GM18858 (cell line): Measurements from ENCODE around the gene SUPT3H.

ENCODE experiments used
- ATAC-seq: cut with Tn5 transposase; IDR thresholded peaks from one replicate; pipeline ENCODE4 v1.9.1; 2021; ENCODE audit not compliant: unreplicated experiment

SUPT3H gene

GRCh38 chr6:44966449-44967092 lies 411.2 kb downstream of the SUPT3H start:
- no peak for ATAC-seq

DNA sequence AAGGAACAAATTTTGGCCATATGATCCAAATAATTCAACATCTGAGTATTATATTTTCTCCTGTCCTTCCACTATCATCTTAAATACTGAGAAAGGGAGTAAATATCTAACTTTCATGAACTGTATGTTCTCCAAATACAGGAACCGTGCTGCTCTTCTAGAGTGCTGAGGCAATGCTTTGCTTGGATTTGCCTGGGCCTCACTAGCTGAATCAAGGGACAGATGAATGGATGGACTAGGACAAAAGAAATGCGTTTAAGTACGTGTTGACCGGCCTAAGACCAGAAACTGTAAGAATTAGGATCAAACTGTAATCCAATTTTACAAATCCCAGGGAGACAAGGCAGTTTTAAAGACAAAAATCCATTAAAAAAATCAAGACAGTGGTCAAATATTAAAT lies 412.0 kb downstream of the SUPT3H start:
- ATAC-seq = no peak

DNA sequence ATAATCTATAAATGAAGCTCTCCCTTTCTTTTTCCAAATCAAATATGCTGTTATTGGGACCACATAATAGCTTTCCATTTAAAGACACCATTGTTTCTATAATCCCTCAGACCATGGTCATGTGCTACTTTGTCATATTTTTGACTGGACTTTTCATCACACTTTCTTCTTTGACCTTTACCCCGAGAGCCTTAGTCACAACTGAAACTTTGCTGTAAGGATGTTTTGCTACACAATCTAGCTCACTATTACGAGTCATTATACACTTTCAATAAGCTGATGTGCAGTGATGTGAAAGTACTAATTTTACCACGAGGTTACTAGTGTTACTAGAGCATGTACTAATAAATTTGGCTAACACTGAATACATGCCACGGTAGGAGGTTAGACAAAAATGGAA lies 416.8 kb downstream of the SUPT3H start:
- ATAC-seq = no peak

DNA sequence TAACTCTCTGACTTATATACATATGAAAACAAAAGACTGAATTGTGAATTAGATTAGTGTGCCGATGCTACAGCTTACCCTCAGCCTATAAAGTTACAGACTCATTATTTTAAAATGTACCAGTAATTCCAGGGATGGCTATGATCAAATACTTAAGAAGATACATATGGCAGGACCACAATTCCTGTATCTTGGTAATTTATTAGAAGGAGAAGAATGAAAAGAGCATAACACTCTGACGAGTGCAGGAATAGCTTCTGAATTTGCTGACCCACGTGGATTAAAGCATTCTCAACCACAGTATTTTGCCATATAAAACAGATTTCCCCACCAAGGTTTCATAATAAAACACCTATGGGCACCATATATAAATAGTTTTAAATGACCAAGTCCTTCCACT lies 418.1 kb downstream of the SUPT3H start:
- no peak for ATAC-seq

DNA sequence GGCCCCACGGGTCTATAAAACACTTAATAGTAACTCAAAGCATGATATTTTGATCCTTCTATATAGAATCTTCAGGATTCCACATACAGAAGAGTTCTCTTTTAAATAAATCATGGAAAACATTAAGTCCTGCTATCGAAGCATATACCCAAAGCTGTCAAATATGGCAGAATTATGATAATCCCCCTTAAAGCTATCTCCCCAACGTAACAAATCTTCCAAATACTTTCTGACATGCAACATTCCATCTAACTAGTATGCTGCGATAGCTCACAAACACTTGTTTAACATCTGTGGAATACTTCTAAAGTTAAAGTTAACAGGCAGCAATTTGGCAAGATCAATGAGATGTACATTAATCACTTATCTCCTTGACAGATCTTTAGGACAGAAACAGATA lies 420.6 kb downstream of the SUPT3H start:
- no peak for ATAC-seq

DNA sequence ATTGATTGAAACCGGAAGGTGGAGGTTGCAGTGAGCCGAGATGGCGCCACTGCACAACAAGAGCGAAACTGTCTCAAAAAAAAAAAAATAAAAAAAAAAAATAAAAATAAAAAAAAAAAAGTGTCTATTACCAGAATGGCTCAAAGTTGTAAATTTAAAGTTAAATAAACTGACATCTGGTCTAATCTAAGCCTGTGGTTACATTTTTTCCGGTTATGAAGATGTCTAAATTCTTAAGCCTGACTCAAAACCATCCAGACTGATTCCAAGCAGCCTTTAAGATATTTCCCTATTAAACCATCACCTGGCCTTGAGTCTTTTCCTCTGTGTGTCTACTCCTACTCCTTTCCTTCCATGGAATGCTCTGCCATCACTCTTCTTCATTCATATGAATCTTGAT lies 421.3 kb downstream of the SUPT3H start:
- no peak for ATAC-seq

DNA sequence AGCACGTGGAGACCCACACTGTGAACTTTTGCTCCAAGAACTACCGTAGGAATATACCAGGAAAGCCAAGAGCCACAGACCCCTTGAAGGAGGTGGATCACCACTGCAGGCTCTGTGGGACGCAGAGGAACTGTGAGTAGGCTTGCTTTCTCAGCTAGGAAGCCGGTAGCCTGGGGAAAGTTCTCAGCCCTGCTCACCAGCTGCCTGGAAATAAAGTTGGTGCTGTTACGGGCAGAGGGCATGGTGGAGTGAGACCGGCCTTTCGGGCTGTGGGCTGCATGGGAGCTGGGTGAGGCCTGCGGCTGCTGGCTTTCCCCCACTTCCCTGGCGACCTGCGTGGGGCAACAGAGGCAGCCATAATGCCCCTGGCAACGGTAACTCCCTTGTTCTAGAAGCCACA lies 422.6 kb downstream of the SUPT3H start:
- ATAC-seq = no peak

- no peak for ATAC-seq
Observed at GRCh38 chr6:44954281-44954680, 423.5 kb downstream of the SUPT3H start.

DNA sequence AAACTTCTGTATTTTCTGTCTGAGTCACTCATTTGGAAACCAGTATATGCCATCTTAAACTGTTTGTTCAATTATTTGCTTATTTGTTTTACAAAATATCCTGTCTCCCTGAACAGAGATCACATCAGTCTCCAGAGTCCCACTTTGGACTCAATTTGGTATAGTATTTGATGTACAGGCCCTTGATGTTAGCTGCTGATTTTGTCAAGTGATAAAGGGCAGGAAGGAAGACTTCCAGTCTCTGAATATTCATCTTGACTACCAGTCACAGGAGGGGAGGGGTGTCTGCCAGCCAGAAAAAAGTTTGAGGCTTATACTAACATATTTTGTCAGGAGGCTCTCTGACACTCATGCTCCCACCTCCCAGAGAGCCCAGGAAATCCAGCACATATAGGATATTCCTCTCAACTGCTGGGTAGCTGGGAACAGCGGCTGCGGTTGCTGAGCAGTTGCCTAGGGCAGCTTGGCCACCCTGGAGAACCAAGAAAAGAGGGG lies 426.4 kb downstream of the SUPT3H start:
- no peak for ATAC-seq

DNA sequence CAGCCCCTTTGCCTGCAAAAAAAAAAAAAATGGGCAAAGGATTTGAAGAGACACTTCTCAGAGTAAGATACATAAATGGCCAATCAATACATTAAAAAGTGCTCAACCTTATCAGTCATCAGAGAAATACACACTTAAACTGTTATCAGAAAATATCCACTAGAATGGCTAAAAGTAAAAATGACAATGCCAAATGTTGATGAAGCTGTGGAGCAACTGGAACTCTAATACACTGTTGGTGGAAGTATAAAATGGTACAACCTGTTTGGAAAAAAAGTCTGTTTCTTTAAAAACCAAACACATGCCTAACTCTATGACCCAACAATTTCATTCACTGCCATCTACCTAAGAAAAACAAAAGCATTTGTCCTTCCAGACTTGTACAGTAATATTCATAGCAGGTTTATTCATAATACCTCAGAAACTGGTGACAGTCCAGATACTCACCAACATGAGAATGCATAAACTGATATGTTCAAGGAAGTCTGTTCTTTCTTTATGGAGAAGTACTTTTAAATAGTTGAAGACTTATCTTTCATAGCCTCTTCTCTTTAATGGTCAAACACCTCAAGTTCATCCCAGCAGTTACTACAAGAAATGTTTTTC lies 428.0 kb downstream of the SUPT3H start:
- ATAC-seq = no peak

- ATAC-seq = no peak
Observed at GRCh38 chr6:44943541-44943940, 434.2 kb downstream of the SUPT3H start.

GRCh38 chr6:44942798-44943197 lies 434.9 kb downstream of the SUPT3H start:
- no peak for ATAC-seq

GRCh38 chr6:44942201-44942600 lies 435.5 kb downstream of the SUPT3H start:
- no peak for ATAC-seq

GRCh38 chr6:44940367-44940766 lies 437.4 kb downstream of the SUPT3H start:
- no peak for ATAC-seq

DNA sequence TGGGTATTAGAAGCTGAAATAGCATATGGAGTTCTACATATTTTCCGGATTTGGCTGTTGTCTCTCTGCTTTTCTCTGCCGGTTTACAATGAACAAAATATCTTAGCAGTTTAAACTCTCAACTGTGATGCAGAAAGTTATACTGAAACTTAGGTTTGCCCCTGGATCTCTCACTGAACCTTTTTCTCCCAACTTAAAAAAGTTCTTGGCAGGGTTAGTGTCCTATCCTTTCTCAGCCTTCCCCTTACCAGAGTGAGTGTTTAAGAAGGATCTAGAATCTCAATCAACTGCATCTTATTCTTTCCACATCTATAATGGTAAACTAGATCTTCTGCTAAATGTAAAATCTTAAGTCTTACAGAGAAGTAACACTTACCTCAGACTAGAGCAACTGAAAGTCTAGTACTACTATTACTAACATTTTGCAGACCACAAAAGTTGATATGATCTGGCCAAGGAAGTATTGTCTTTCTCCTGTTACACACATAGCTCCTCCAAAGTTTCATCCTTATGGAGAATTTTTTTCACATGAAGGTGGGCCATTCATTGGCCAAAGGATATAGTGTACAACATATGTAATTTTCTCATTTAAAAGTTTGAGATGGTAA lies 441.9 kb downstream of the SUPT3H start:
- no peak for ATAC-seq

- no peak for ATAC-seq
Observed at GRCh38 chr6:44933108-44933507, 444.6 kb downstream of the SUPT3H start.

- no peak for ATAC-seq
Observed at GRCh38 chr6:44932651-44933091, 445.1 kb downstream of the SUPT3H start.

GRCh38 chr6:44931385-44931784 lies 446.3 kb downstream of the SUPT3H start:
- no peak for ATAC-seq

- no peak for ATAC-seq
Observed at GRCh38 chr6:44926556-44926955, 451.2 kb downstream of the SUPT3H start.

DNA sequence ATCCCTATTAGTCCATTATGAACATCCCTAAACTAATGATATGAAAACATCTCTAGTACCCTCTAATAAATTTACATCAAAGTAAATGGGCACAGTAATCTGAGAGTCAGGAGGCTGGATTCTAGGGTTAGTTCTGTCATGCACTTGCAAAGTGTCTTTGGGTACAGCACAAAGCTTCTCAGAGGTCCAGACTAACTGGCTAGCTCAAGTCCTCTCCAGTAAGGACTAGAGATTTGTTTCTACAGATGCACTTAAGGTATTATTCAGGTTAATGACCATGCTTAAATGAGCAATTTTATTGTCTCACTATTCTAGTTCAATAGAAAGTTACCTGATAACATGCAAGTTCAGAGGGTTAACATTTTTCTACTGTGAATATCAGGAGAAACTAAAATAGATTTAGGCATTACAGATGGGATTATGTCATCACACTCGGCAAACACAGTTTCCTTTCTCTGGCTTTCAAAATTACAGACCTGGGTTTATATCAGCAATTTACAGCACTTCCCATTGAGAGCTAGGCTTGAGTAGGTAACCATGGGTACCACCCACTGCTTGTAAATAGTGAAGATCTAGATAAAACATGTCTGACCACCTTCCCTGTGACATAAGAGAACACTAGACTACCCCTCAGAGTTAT lies 452.5 kb downstream of the SUPT3H start:
- no peak for ATAC-seq

DNA sequence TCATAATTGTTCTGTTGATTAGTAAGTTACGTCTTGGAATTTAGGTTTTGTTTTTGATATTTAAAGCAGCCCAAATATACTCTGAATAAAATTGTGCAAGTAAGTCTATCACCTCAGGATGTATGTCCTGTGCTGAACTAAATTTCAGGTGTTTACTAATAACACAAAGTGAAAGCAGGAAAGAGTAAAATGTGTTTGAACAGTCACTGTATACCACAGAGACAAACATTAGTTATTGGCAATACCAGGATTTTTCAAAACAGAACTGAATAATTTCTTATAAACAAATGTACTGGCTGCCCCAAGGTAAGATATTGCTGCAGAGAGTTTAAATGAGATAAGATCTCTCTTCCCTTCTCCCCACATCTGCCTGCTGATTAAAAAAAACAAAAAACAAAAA lies 454.3 kb downstream of the SUPT3H start:
- no peak for ATAC-seq

DNA sequence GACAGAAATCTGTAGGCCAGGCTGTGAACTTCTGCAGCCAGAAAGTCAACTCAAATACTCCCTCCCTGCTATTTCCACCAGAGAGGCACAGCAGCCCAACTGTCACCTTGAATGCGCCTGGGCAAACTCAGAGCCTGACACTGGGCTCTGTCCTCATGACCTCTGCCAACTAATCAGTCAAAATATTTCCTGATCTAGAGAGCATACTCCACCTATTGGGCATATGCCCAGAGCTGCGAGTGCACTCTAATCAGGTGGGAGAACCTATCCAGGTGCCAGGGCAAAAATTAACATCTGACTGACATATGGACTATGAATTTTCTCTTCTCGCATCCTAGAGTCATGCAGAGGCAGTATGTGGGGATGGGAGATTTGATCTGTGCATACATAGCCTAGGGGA lies 455.9 kb downstream of the SUPT3H start:
- ATAC-seq = no peak
